Smooth muscle cell (in vitro differentiated cells): ENCODE measurements around the gene FBXL4. TPM values are rescaled to one million over a fixed set of nuclear protein-coding genes. Genes with fewer than 3 reads are reported as not detected.

ENCODE experiments used
- DNase-seq: peaks from one replicate; lab custom pipeline; 2025; ENCODE audit not compliant: unreplicated experiment; lab: John Stamatoyannopoulos, UW
- H2AFZ ChIP-seq: fragments of 200-600 bp; sonication (generic); 2 replicates; pipeline ENCODE4 v1.6.0; 2016; ENCODE audit warnings: antibody characterized with exemption, low read depth, mild to moderate bottlenecking
- H3F3A ChIP-seq: fragments of 200-600 bp; sonication (generic); 2 replicates; pipeline ENCODE4 v1.6.0; 2017; ENCODE audit warnings: antibody characterized with exemption, low read depth
- H3K27ac ChIP-seq: fragments of 200-600 bp; sonication (generic); 2 replicates; pipeline ENCODE4 v1.5.1; 2016; ENCODE audit warnings: low read depth, mild to moderate bottlenecking
- H3K27me3 ChIP-seq: fragments of 200-600 bp; sonication (generic); 2 replicates; pipeline ENCODE4 v1.6.1; 2016; ENCODE audit warnings: low read depth, mild to moderate bottlenecking
- H3K36me3 ChIP-seq: fragments of 200-600 bp; sonication (generic); 2 replicates; pipeline ENCODE4 v1.5.1; 2016; ENCODE audit warnings: low read depth
- H3K4me1 ChIP-seq: fragments of 200-600 bp; sonication (generic); 2 replicates; pipeline ENCODE4 v1.5.1; 2016; ENCODE audit warnings: low read depth
- H3K4me2 ChIP-seq: fragments of 200-600 bp; sonication (generic); 2 replicates; pipeline ENCODE4 v1.6.0; 2016; ENCODE audit warnings: mild to moderate bottlenecking
- H3K4me3 ChIP-seq: fragments of 200-600 bp; sonication (generic); 2 replicates; pipeline ENCODE4 v1.5.1; 2016; ENCODE audit warnings: mild to moderate bottlenecking
- H3K79me2 ChIP-seq: fragments of 200-600 bp; sonication (generic); 2 replicates; pipeline ENCODE4 v1.6.0; 2016; ENCODE audit warnings: low read depth, mild to moderate bottlenecking
- H3K9ac ChIP-seq: fragments of 200-600 bp; sonication (generic); 2 replicates; pipeline ENCODE4 v1.6.0; 2016; ENCODE audit warnings: low read depth
- H3K9me3 ChIP-seq: fragments of 200-600 bp; sonication (generic); replicated peaks from 2 replicates; pipeline ENCODE4 v1.5.1; 2016; ENCODE audit warnings: low read depth
- H4K20me1 ChIP-seq: fragments of 200-600 bp; sonication (generic); 2 replicates; pipeline ENCODE4 v1.6.0; 2016; ENCODE audit warnings: low read depth
- WGBS: methylation state at CpG from one replicate; pipeline ENCODE4 v1.1.7; 2016; ENCODE audit warnings: low lambda C conversion rate; 5-methylcytosine and 5-hydroxymethylcytosine counted together
- polyA plus RNA-seq: library from polyadenylated mRNA; unstranded; fragments of >200 nt; fragmentation: Nextera tagmentation; extraction: Ambion mirVana; gene quantifications from 2 replicates; pipeline ENCODE4 v1.2.1, GENCODE V29; 2016
- total RNA-seq: library from RNA; depleted of rRNA; stranded (reverse); fragments of >200 nt; gene quantifications from 2 replicates; pipeline ENCODE4 v1.2.3, GENCODE V29; 2014
- TF ChIP-seq, protein P1 (sequence below): fragments of 200-600 bp; sonication (generic); IDR thresholded peaks from 2 replicates; pipeline ENCODE4 v1.5.1; 2017; ENCODE audit warnings: borderline replicate concordance, mild to moderate bottlenecking, antibody characterized with exemption; ENCODE audit not compliant: insufficient read depth, poor library complexity, severe bottlenecking

The FBXL4 gene
- total and polyA plus RNA-seq, 2 experiments from 2014 or later: 7.3 to 18.8 TPM

GRCh38 chr6:98835149-98836024, 112.4 kb downstream of the FBXL4 start:
- Histone ChIP-seq H3F3A (no peaks in the 10 kb centered on the region), H3K27me3 (peaks cover 97% of the 10 kb centered on the region), H3K4me3 (peak overlapping the region; percentile 19), H3K9ac (no peak overlapping the region), H2AFZ (no peak overlapping the region), H3K4me2 (peak overlapping the region; percentile 82), H3K9me3 (no peaks in the 10 kb centered on the region), H3K4me1 (peaks cover 23% of the 10 kb centered on the region), H3K27ac (no peak overlapping the region), H4K20me1 (no peaks in the 10 kb centered on the region), H3K79me2 (no peaks in the 10 kb centered on the region), H3K36me3 (no peaks in the 10 kb centered on the region)
- TF ChIP-seq, protein P1, sequence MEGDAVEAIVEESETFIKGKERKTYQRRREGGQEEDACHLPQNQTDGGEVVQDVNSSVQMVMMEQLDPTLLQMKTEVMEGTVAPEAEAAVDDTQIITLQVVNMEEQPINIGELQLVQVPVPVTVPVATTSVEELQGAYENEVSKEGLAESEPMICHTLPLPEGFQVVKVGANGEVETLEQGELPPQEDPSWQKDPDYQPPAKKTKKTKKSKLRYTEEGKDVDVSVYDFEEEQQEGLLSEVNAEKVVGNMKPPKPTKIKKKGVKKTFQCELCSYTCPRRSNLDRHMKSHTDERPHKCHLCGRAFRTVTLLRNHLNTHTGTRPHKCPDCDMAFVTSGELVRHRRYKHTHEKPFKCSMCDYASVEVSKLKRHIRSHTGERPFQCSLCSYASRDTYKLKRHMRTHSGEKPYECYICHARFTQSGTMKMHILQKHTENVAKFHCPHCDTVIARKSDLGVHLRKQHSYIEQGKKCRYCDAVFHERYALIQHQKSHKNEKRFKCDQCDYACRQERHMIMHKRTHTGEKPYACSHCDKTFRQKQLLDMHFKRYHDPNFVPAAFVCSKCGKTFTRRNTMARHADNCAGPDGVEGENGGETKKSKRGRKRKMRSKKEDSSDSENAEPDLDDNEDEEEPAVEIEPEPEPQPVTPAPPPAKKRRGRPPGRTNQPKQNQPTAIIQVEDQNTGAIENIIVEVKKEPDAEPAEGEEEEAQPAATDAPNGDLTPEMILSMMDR: no peak
- DNase-seq: no peak
- WGBS: 1% methylated on average over 54 of the region's 76 CpGs

GRCh38 chr6:98834060-98835031, 113.4 kb downstream of the FBXL4 start, which contains the start of gene POU3F2:
TSS of gene POU3F2 (plus strand) at chr6:98834574. CDS start at chr6:98834874, 300 bp downstream.
- Histone ChIP-seq H3K9ac (no peak within 1 kb of the TSS), H2AFZ (peak within 1 kb of the TSS; percentile 81), H3K4me3 (peak within 1 kb of the TSS; percentile 55), H3K9me3 (no peaks in the 10 kb centered on the region), H3K4me2 (peak within 1 kb of the TSS; percentile 82), H3K27ac (no peak within 1 kb of the TSS), H3F3A (no peaks in the 10 kb centered on the region), H3K4me1 (peaks cover 23% of the 10 kb centered on the region), H4K20me1 (no peaks in the 10 kb centered on the region), H3K27me3 (peaks cover 97% of the 10 kb centered on the region), H3K36me3 (no peaks in the 10 kb centered on the region), H3K79me2 (no peaks in the 10 kb centered on the region)
- TF ChIP-seq, protein P1: no peak
- DNase-seq: peak; percentile 54
- WGBS: 2% methylated on average over 23 of the region's 83 CpGs

DNA sequence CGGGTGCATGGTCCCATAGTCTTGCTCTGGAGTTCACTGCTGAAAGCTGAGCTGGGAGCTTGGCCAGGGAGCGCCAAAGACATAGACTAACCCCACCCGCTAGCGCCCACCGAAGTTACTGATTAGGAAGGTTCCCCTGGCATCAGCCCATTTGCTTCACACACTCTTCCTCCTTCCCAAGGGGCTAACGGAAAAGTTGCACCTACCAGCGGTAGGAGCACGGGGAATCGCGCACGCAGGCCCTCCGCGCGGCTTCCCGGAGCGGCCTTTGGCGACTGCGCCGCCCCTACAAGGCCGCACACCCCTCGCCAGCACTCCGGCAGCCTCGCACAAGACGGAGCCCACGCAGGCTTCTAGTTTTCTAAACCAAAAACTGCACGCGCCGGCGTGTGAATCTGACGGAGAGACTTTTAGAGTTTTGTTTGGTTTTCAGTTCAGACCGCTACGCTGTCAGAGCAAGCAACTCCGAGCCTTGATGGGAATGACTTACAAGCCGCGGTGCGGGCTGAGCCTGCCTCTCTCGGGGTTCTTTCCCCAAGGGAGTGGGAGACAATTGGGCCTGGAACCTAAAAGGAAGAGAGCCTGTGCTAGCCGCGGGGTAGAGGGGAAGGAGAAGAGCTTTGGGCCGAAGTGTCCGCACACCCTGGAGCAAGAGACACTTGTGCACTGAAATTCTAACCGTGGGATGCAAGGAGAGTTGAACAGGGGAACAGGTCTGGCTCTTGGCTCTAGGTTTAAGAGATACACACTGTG, 114.3 kb downstream of the FBXL4 start:
- Histone ChIP-seq H3K9ac (no peak overlapping the region), H3K27ac (no peak overlapping the region), H4K20me1 (no peaks in the 10 kb centered on the region), H3K4me3 (peak overlapping the region; percentile 55), H3K9me3 (no peaks in the 10 kb centered on the region), H3K4me1 (peaks cover 24% of the 10 kb centered on the region), H3K36me3 (no peaks in the 10 kb centered on the region), H2AFZ (peak overlapping the region; percentile 81), H3K27me3 (peaks cover 97% of the 10 kb centered on the region), H3F3A (no peaks in the 10 kb centered on the region), H3K4me2 (peak overlapping the region; percentile 82), H3K79me2 (no peaks in the 10 kb centered on the region)
- TF ChIP-seq, protein P1: no peak
- DNase-seq: no peak
- 1% methylated on average over 42 of the region's 42 CpGs for WGBS
